ENCODE results near the gene IL3RA.

DNA sequence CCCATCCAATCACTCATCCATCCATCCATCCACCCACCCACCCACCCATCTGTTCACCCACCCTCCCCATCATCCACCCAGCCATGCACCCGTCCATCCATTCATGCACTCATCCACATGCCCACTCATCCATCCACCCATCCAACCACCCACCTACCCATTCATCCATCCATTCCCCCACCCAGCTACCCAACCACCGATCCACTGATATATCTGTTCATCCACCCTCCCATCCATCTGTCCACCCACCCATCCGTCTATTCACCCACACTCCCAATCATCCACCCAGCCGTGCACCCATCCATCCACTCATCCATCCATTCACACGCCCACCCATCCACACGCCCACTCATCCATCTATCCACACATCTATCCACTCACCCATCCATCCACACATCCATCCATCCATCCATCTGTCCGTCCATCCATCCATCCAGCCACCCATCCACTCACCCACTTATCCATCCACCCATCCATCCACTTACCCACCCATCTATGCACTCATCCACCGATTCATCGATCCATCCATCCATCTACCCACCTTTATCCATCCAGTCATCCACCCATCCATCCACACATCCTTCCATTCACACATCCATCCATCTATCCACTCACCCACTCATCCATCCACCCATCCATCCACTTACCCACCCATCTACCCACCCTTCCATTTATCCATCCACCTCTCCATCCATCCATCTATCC lies 87.7 kb downstream of the IL3RA start:
- TF ChIP-seq CTCF (IDR thresholded peaks at IDR 0.05; ENCODE audit: low read length) (no peak), EZH2 (optimal IDR thresholded peaks at IDR 0.05; ENCODE audit: low read depth, low read length) (no peak), EZH2phosphoT487 (IDR thresholded peaks at IDR 0.05; ENCODE audit: low read length) (no peak)

Data from MM.1S (cell line).